Measurements from ENCODE around the gene MDGA2.
"Not testable (repeated sequence)": the region's sequence is repeated elsewhere in the genome, so short reads cannot be mapped to it uniquely, and the experiment has no call there.

Gene MDGA2

GRCh38 chr14:47675466-47676314 is at the start of gene MDGA2:
Gene MDGA2, minus strand, starts transcription at chr14:47675605.
- no peak for DNase-seq

GRCh38 chr14:47722929-47723693 is 47.7 kb upstream of the MDGA2 start:
- no peak for DNase-seq

- DNase-seq = no peak
Observed at GRCh38 chr14:47720281-47720680, 44.9 kb upstream of the MDGA2 start.

- DNase-seq = no peak
Observed at GRCh38 chr14:47715330-47715729, 39.9 kb upstream of the MDGA2 start.

GRCh38 chr14:47710581-47710980 is 35.2 kb upstream of the MDGA2 start:
- DNase-seq = no peak

- DNase-seq = no peak
Observed at GRCh38 chr14:47705683-47706082, 30.3 kb upstream of the MDGA2 start.

GRCh38 chr14:47691829-47692228 is 16.4 kb upstream of the MDGA2 start:
- no peak for DNase-seq

- no peak for DNase-seq
Observed at GRCh38 chr14:47678993-47679392, 3.6 kb upstream of the MDGA2 start.

GRCh38 chr14:47678157-47678556 is 2.8 kb upstream of the MDGA2 start:
- no peak for DNase-seq

GRCh38 chr14:47676315-47676617 is 861 bp upstream of the MDGA2 start:
- no peak for DNase-seq

GRCh38 chr14:47674543-47675465 is 601 bp downstream of the MDGA2 start:
- DNase-seq = no peak

GRCh38 chr14:47674148-47674542 is 1.3 kb downstream of the MDGA2 start:
- DNase-seq = no peak

GRCh38 chr14:47665337-47666134 is 9.9 kb downstream of the MDGA2 start:
- no peak for DNase-seq

- DNase-seq = no peak
Observed at GRCh38 chr14:47662466-47662865, 12.9 kb downstream of the MDGA2 start.

GRCh38 chr14:47660158-47660557 is 15.2 kb downstream of the MDGA2 start:
- DNase-seq = no peak

- DNase-seq = no peak
Observed at GRCh38 chr14:47658041-47658440, 17.4 kb downstream of the MDGA2 start.

GRCh38 chr14:47657143-47657542 is 18.3 kb downstream of the MDGA2 start:
- DNase-seq = no peak

- DNase-seq = no peak
Observed at GRCh38 chr14:47651337-47651736, 24.1 kb downstream of the MDGA2 start.

GRCh38 chr14:47637753-47638152 is 37.7 kb downstream of the MDGA2 start:
- no peak for DNase-seq

GRCh38 chr14:47626151-47627035 is 49.0 kb downstream of the MDGA2 start:
- DNase-seq = no peak

GRCh38 chr14:47624126-47624525 is 51.3 kb downstream of the MDGA2 start:
- not testable (repeated sequence) for DNase-seq

All from amniotic stem cell (primary cell).